HepG2 (cell line): ENCODE data around the gene BCL2L1. TPM values are rescaled to one million over a fixed set of nuclear protein-coding genes. Genes with fewer than 3 reads are reported as not detected.

ENCODE experiments used
- ATAC-seq: fragments of 200-7000 bp; cut with Tn5 transposase; 3 replicates; pipeline ENCODE4 v1.9.1; 2020; ENCODE audit warnings: mild to moderate bottlenecking, moderate library complexity
- BruUV-seq: library from RNA; stranded (reverse); fragments of 400-500 nt; replicated peaks from 2 replicates; lab custom pipeline; 2021; lab: Mats Ljungman, UMichigan
- CTCF ChIA-PET: fragments of 300-600 bp; formaldehyde crosslinking; extraction: SDS; loops from one replicate; lab custom pipeline; 2021; ENCODE audit warnings: low total read pairs, inconsistent platforms, low intra/inter-chr PET ratio; lab: Yijun Ruan, JAX
- POLR2A ChIA-PET: fragments of 350-600 bp; sonication (Branson Sonifier 250); formaldehyde crosslinking; loops from one replicate; lab custom pipeline; 2020; ENCODE audit warnings: antibody characterized with exemption, inconsistent platforms; lab: Yijun Ruan, JAX
- DNase-seq: peaks from one replicate; pipeline ENCODE4 v3.0.0-alpha.2; 2015; ENCODE audit warnings: low spot score
- FAIRE-seq: peaks from 3 replicates; lab custom pipeline; 2011; peaks lifted over from hg19 to GRCh38; lab: Jason Lieb, UNC
- H2AFZ ChIP-seq: one replicate; pipeline ENCODE4 v1.6.1; 2011; ENCODE audit warnings: low read length, inconsistent platforms
- H3K27ac ChIP-seq: fragments of 300-600 bp; 3 replicates; pipeline ENCODE4 v1.8.0; 2011; ENCODE audit warnings: mixed run types, mild to moderate bottlenecking, mixed read lengths, low read length, inconsistent platforms; ENCODE audit not compliant: insufficient read depth; ENCODE audit errors: extremely low read length
- H3K27me3 ChIP-seq, 2 experiments: fragments of 200-600 bp in 1 of 2; 2 replicates in 1 of 2; 3 replicates in 1 of 2; pipeline versions ENCODE4 v1.6.0 to v1.8.0; 2011; ENCODE audit warnings: low read length in 2 of 2, mild to moderate bottlenecking in 2 of 2, moderate library complexity in 2 of 2, inconsistent platforms in 1 of 2; ENCODE audit not compliant: insufficient read depth in 2 of 2, control insufficient read depth in 1 of 2
- H3K36me3 ChIP-seq, 2 experiments: fragments of 200-600 bp in 1 of 2; replicated peaks in 1 of 2; 2 replicates in 1 of 2; 3 replicates in 1 of 2; pipeline versions ENCODE4 v1.5.1 to v1.8.0; 2011; ENCODE audit warnings: low read length in 2 of 2, inconsistent platforms in 1 of 2; ENCODE audit not compliant: insufficient read depth in 2 of 2, control insufficient read depth in 1 of 2
- H3K4me1 ChIP-seq: 2 replicates; pipeline ENCODE4 v1.5.1; 2012; ENCODE audit warnings: low read length, inconsistent platforms; ENCODE audit not compliant: insufficient read depth
- H3K4me2 ChIP-seq: 2 replicates; pipeline ENCODE4 v1.6.0; 2011; ENCODE audit warnings: low read depth, low read length, inconsistent platforms
- H3K4me3 ChIP-seq, 3 experiments: fragments of 200-600 bp in 1 of 3; sonication (generic), shearing (Covaris generic) in 1 of 3; replicated peaks in 1 of 3; 2 replicates each; pipeline ENCODE4 v1.5.1; 2011 to 2016; ENCODE audit warnings: low read length in 3 of 3, inconsistent platforms in 2 of 3, low read depth in 2 of 3, mild to moderate bottlenecking in 2 of 3, control low read depth in 1 of 3, mixed read lengths in 1 of 3; ENCODE audit not compliant: insufficient read depth in 1 of 3
- H3K79me2 ChIP-seq: one replicate; pipeline ENCODE4 v1.6.1; 2011; ENCODE audit warnings: low read length, inconsistent platforms; ENCODE audit not compliant: insufficient read depth
- H3K9ac ChIP-seq: 2 replicates; pipeline ENCODE4 v1.6.0; 2011; ENCODE audit warnings: mild to moderate bottlenecking, low read depth, low read length, inconsistent platforms; ENCODE audit not compliant: insufficient read depth
- H3K9me3 ChIP-seq: 2 replicates; pipeline ENCODE4 v1.5.1; 2012; ENCODE audit warnings: mild to moderate bottlenecking, low read length
- H4K20me1 ChIP-seq: 2 replicates; pipeline ENCODE4 v1.6.0; 2011; ENCODE audit warnings: inconsistent platforms, mild to moderate bottlenecking, low read length, moderate library complexity; ENCODE audit not compliant: insufficient read depth
- ATM ChIP-seq: fragments of 450-650 bp; IDR thresholded peaks from 2 replicates; pipeline ENCODE4 v1.7.1; 2017; ENCODE audit warnings: mild to moderate bottlenecking, borderline replicate concordance
- BHLHE40 ChIP-seq: IDR thresholded peaks from 2 replicates; pipeline ENCODE4 v1.6.1; 2011; ENCODE audit warnings: low read length, improper control_type of control experiment
- FOSL1 ChIP-seq: sonication (generic); formaldehyde crosslinking; IDR thresholded peaks from 2 replicates; pipeline ENCODE4 v1.9.0; 2021; ENCODE audit warnings: missing genetic modification reagents, borderline replicate concordance
- GFI1 ChIP-seq: sonication (generic); formaldehyde crosslinking; IDR thresholded peaks from 2 replicates; pipeline ENCODE4 v1.5.0; 2020; ENCODE audit warnings: missing genetic modification reagents, mild to moderate bottlenecking, borderline replicate concordance
- HNRNPL ChIP-seq: fragments of 200-400 bp; formaldehyde crosslinking; IDR thresholded peaks from 2 replicates; pipeline ENCODE4 v1.6.1; 2017; ENCODE audit warnings: mild to moderate bottlenecking, low read depth, low read length
- HOXA3 ChIP-seq: sonication (generic); formaldehyde crosslinking; IDR thresholded peaks from 2 replicates; pipeline ENCODE4 v1.5.0; 2020; ENCODE audit warnings: missing genetic modification reagents
- JUND ChIP-seq: sonication (generic); formaldehyde crosslinking; IDR thresholded peaks from 2 replicates; pipeline ENCODE4 v1.8.0; 2022; ENCODE audit warnings: mild to moderate bottlenecking, missing genetic modification reagents
- MEF2D ChIP-seq: sonication (generic); formaldehyde crosslinking; IDR thresholded peaks from 2 replicates; pipeline ENCODE4 v1.5.1; 2020; ENCODE audit warnings: mild to moderate bottlenecking, missing genetic modification reagents
- PHF20 ChIP-seq: sonication (generic); formaldehyde crosslinking; IDR thresholded peaks from 2 replicates; pipeline ENCODE4 v1.5.0; 2020; ENCODE audit warnings: mild to moderate bottlenecking, missing genetic modification reagents
- RXRA ChIP-seq: sonication (generic); formaldehyde crosslinking; IDR thresholded peaks from 2 replicates; pipeline ENCODE4 v1.5.1; 2020; ENCODE audit warnings: missing genetic modification reagents
- SMC3 ChIP-seq: IDR thresholded peaks from 2 replicates; pipeline ENCODE4 v1.6.1; 2011; ENCODE audit warnings: low read length, improper control_type of control experiment
- ZBTB21 ChIP-seq: sonication (generic); formaldehyde crosslinking; IDR thresholded peaks from 2 replicates; pipeline ENCODE4 v1.4.0; 2020; ENCODE audit warnings: missing genetic modification reagents
- ZBTB8A ChIP-seq: sonication (generic); formaldehyde crosslinking; IDR thresholded peaks from 2 replicates; pipeline ENCODE4 v1.4.0; 2020; ENCODE audit warnings: mild to moderate bottlenecking, low read depth, missing genetic modification reagents, borderline replicate concordance
- WGBS: methylation state at CpG from one replicate; pipeline ENCODE4 v1.1.6; 2017; ENCODE audit warnings: low lambda C conversion rate; 5-methylcytosine and 5-hydroxymethylcytosine counted together
- in situ Hi-C: cut with HindIII; loops from 2 replicates; pipeline ENCODE4 v1.10.0; 2017; ENCODE audit warnings: low pct_unique_long_range_greater_than_20kb; ENCODE audit not compliant: extremely low pct_ligation_motif_present
- intact Hi-C: fragments of 100-400 bp; cut with micrococcal nuclease; formaldehyde crosslinking; loops from one replicate; pipeline ENCODE4 v1.10.0; 2022; ENCODE audit not compliant: unreplicated experiment
- polyA plus RNA-seq, 8 experiments: library from polyadenylated mRNA; depleted of rRNA in 3 of 8; stranded (reverse) in 7 of 8; unstranded in 1 of 8; fragments of >200 nt; fragmentation: Illumina TruSeq in 4 of 8; extraction: Trizol in 4 of 8; gene quantifications; 2 replicates each; pipeline versions ENCODE4 v1.2.1 to v1.2.3, GENCODE V29; 2011 to 2016; ENCODE audit warnings: low read depth in 4 of 8, missing spikeins in 1 of 8, mixed read lengths in 1 of 8; ENCODE audit not compliant: insufficient read depth in 1 of 8
- total RNA-seq, 5 experiments: library from RNA; depleted of rRNA; stranded (reverse); fragments of >200 nt; fragmentation: Illumina TruSeq; extraction: Trizol; gene quantifications; 2 replicates each; pipeline ENCODE4 v1.2.3, GENCODE V29; 2016; ENCODE audit warnings: low read depth in 1 of 5
- TF ChIP-seq, protein P1 (sequence below): sonication (generic); formaldehyde crosslinking; IDR thresholded peaks from 2 replicates; pipeline ENCODE4 v1.8.1; 2022; ENCODE audit warnings: low read depth, mild to moderate bottlenecking, missing genetic modification reagents
- TF ChIP-seq, protein P2 (sequence below): sonication (generic); formaldehyde crosslinking; IDR thresholded peaks from 2 replicates; pipeline ENCODE4 v1.9.0; 2022; ENCODE audit warnings: low read depth, missing genetic modification reagents
- TF ChIP-seq, protein P3 (sequence below): sonication (generic); formaldehyde crosslinking; IDR thresholded peaks from 2 replicates; pipeline ENCODE4 v1.4.0; 2020; ENCODE audit warnings: mild to moderate bottlenecking, missing genetic modification reagents, borderline replicate concordance

BCL2L1 gene
- total and polyA plus RNA-seq, 2 of the 13 experiments (the other 11 are each of a cell fraction or from before 2014, with no cell fraction given), result 164 to 258 TPM

DNA sequence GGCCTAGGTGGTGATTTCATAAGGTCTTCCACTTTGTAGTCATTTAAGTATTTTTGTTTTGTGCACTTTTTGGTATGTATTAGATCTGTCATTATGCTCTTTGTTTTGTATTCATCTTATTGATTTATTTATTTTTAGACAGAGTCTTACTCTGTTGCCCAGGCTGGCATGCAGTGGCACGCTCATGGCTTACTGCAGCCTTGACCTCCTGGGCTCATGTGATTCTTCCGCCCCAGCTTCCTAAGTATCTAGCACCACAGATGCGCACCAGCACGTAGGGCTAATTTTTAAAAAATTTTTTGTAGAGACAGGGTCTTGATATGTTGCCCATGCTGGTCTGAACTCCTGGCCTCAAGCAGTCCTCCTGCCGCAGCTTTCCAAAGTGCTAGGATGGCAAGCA is 47.0 kb upstream of the BCL2L1 start (continued):
- TF ChIP-seq ZBTB8A (CRISPR knock-in tag), result no peak
- TF ChIP-seq JUND (CRISPR knock-in tag), result no peak

DNA sequence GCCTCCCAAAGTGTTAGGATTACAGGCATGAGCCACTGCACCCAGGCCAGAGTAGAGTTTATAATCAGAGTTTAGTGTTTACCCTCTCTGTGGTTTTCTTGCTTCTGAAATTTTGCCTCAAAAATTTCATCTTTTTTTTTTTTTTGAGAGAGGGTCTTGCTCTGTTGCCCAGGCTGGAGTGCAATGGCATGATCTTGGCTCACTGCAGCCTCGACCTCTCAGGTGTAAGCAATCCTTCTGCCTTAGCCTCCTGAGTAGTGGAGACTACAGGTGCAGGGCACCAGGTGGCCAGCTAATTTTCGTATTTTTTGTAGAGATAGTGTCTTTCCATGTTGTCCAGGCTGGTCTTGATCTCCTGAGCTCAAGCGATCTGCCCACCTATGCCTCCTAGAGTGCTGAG is 45.1 kb upstream of the BCL2L1 start:
- ChIA-PET POLR2A (no interaction called here), CTCF (no interaction called here)
- FAIRE-seq, result no peak
- in situ Hi-C loops, result no loop called here
- WGBS, result 98% methylated on average over 3 of the region's 3 CpGs
- intact Hi-C loops, result no loop called here
- ATAC-seq, result no peak
- DNase-seq, result no peak
- BruUV-seq, result no TSS peak
- Histone ChIP-seq H4K20me1 (no peaks in the 10 kb centered on the region), H3K36me3 (peaks cover 28 to 80% of the 10 kb centered on the region in 2 experiments), H3K27ac (no peak overlapping the region), H3K4me2 (no peak overlapping the region), H3K9ac (no peak overlapping the region), H2AFZ (no peak overlapping the region), H3K9me3 (no peaks in the 10 kb centered on the region), H3K27me3 (no peaks in the 10 kb centered on the region), H3K4me3 (no peak overlapping the region), H3K79me2 (peaks cover 5% of the 10 kb centered on the region), H3K4me1 (no peaks in the 10 kb centered on the region)
- TF ChIP-seq GFI1 (no peak), ATM (no peak), HOXA3 (CRISPR knock-in tag) (no peak), PHF20 (CRISPR knock-in tag) (no peak), HNRNPL (no peak), ZBTB21 (no peak), FOSL1 (CRISPR knock-in tag) (no peak), SMC3 (no peak), MEF2D (no peak), RXRA (CRISPR knock-in tag) (no peak), BHLHE40 (no peak)
- TF ChIP-seq, protein P1, sequence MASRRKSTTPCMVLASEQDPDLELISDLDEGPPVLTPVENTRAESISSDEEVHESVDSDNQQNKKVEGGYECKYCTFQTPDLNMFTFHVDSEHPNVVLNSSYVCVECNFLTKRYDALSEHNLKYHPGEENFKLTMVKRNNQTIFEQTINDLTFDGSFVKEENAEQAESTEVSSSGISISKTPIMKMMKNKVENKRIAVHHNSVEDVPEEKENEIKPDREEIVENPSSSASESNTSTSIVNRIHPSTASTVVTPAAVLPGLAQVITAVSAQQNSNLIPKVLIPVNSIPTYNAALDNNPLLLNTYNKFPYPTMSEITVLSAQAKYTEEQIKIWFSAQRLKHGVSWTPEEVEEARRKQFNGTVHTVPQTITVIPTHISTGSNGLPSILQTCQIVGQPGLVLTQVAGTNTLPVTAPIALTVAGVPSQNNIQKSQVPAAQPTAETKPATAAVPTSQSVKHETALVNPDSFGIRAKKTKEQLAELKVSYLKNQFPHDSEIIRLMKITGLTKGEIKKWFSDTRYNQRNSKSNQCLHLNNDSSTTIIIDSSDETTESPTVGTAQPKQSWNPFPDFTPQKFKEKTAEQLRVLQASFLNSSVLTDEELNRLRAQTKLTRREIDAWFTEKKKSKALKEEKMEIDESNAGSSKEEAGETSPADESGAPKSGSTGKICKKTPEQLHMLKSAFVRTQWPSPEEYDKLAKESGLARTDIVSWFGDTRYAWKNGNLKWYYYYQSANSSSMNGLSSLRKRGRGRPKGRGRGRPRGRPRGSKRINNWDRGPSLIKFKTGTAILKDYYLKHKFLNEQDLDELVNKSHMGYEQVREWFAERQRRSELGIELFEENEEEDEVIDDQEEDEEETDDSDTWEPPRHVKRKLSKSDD (CRISPR knock-in tag), result no peak
- TF ChIP-seq, protein P2, sequence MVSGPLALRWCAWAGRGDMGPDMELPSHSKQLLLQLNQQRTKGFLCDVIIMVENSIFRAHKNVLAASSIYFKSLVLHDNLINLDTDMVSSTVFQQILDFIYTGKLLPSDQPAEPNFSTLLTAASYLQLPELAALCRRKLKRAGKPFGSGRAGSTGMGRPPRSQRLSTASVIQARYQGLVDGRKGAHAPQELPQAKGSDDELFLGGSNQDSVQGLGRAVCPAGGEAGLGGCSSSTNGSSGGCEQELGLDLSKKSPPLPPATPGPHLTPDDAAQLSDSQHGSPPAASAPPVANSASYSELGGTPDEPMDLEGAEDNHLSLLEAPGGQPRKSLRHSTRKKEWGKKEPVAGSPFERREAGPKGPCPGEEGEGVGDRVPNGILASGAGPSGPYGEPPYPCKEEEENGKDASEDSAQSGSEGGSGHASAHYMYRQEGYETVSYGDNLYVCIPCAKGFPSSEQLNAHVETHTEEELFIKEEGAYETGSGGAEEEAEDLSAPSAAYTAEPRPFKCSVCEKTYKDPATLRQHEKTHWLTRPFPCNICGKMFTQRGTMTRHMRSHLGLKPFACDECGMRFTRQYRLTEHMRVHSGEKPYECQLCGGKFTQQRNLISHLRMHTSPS (CRISPR knock-in tag), result no peak
- TF ChIP-seq, protein P3, sequence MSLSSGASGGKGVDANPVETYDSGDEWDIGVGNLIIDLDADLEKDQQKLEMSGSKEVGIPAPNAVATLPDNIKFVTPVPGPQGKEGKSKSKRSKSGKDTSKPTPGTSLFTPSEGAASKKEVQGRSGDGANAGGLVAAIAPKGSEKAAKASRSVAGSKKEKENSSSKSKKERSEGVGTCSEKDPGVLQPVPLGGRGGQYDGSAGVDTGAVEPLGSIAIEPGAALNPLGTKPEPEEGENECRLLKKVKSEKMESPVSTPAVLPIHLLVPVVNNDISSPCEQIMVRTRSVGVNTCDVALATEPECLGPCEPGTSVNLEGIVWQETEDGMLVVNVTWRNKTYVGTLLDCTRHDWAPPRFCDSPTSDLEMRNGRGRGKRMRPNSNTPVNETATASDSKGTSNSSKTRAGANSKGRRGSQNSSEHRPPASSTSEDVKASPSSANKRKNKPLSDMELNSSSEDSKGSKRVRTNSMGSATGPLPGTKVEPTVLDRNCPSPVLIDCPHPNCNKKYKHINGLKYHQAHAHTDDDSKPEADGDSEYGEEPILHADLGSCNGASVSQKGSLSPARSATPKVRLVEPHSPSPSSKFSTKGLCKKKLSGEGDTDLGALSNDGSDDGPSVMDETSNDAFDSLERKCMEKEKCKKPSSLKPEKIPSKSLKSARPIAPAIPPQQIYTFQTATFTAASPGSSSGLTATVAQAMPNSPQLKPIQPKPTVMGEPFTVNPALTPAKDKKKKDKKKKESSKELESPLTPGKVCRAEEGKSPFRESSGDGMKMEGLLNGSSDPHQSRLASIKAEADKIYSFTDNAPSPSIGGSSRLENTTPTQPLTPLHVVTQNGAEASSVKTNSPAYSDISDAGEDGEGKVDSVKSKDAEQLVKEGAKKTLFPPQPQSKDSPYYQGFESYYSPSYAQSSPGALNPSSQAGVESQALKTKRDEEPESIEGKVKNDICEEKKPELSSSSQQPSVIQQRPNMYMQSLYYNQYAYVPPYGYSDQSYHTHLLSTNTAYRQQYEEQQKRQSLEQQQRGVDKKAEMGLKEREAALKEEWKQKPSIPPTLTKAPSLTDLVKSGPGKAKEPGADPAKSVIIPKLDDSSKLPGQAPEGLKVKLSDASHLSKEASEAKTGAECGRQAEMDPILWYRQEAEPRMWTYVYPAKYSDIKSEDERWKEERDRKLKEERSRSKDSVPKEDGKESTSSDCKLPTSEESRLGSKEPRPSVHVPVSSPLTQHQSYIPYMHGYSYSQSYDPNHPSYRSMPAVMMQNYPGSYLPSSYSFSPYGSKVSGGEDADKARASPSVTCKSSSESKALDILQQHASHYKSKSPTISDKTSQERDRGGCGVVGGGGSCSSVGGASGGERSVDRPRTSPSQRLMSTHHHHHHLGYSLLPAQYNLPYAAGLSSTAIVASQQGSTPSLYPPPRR, result no peak
